ENCODE results near the gene XRCC1. TPM values are rescaled to one million over a fixed set of nuclear protein-coding genes. Genes with fewer than 3 reads are reported as not detected.

XRCC1 gene
- polyA plus RNA-seq, 1 donor from 2014 or later: 18.6 TPM

DNA sequence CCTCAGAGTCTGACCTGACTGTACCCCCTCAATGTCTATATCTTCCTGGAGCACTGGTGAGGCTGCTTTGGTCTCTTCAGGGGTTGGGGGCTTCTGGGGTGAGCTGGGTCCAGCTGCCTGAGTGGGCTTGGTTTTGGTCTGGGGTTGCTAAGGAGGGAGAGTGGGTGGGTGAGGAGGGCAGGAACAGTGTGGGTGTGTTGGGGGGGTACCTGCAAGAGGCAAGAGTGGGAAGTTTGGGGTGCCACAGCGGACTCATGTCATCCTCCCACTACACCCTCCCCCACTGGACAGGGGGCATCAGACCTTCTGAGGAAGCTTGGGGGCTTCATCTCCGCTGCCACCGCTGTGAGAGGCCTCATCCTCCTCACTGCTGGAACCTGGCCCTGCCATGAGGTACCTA is 28.7 kb downstream of the XRCC1 start:
- Histone ChIP-seq H3K36me3 (ENCODE audit: insufficient read depth, low read length) (no peaks in the 10 kb centered on the region), H2AFZ (ENCODE audit: low read depth, low read length) (no peak overlapping the region), H3K9me3 (ENCODE audit: low read length) (no peaks in the 10 kb centered on the region), H3K79me2 (replicated peaks; ENCODE audit: insufficient read depth, low read length) (no peaks in the 10 kb centered on the region), H3K4me2 (ENCODE audit: low read length) (no peak overlapping the region), H3K27me3 (ENCODE audit: insufficient read depth, low read depth, low read length) (no peaks in the 10 kb centered on the region), H3K9ac (ENCODE audit: low read length) (no peak overlapping the region), H3K4me3 (ENCODE audit: low read length) (no peak overlapping the region), H3K27ac (ENCODE audit: low read length) (no peak overlapping the region), H4K20me1 (ENCODE audit: insufficient read depth) (no peaks in the 10 kb centered on the region), H3K9me2 (ENCODE audit: insufficient read depth, low read length) (no peaks in the 10 kb centered on the region), H3F3A (ENCODE audit: insufficient read depth, low read length, poor library complexity, severe bottlenecking) (no peaks in the 10 kb centered on the region)
- TF ChIP-seq RAD21 (conservative IDR thresholded peaks at IDR 0.05) (no peak), CTCF (IDR thresholded peaks at IDR 0.05; ENCODE audit: poor library complexity, severe bottlenecking) (no peak), POLR2AphosphoS5 (IDR thresholded peaks at IDR 0.05) (no peak)

DNA sequence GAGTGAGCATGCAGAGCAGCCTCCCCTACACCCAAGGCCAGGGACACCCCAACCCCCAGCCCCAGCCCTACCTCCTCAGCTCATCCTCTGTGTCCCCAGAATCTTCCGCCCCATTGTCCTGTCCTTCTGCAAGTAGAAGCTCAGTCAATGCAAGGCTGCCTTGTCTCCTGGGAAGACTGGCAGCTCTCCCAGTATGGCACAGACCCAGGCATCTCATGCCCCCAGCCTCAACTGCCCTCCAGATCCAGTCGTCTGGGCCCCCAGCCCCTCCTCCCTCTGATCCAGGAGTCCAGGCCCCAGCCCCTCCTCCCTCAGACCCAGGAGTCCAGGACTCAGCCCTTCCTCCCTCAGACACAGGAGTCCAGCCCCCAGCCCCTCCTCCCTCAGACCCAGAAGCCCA is 29.3 kb downstream of the XRCC1 start:
- no peaks in the 10 kb centered on the region for H3K79me2 ChIP-seq (replicated peaks; ENCODE audit: insufficient read depth, low read length)
- no peak overlapping the region for H3K27ac ChIP-seq (ENCODE audit: low read length)
- no peaks in the 10 kb centered on the region for H3F3A ChIP-seq (ENCODE audit: insufficient read depth, low read length, poor library complexity, severe bottlenecking)
- no peaks in the 10 kb centered on the region for H3K27me3 ChIP-seq (ENCODE audit: insufficient read depth, low read depth, low read length)
- H3K4me3 ChIP-seq (ENCODE audit: low read length): no peak overlapping the region
- no peak overlapping the region for H2AFZ ChIP-seq (ENCODE audit: low read depth, low read length)
- H3K36me3 ChIP-seq (ENCODE audit: insufficient read depth, low read length): no peaks in the 10 kb centered on the region
- H3K4me2 ChIP-seq (ENCODE audit: low read length): no peak overlapping the region
- TF ChIP-seq TAF1 (IDR thresholded peaks at IDR 0.05; ENCODE audit: low read depth) (no peak), RAD21 (conservative IDR thresholded peaks at IDR 0.05) (no peak), EP300 (conservative IDR thresholded peaks at IDR 0.05; ENCODE audit: poor library complexity, severe bottlenecking) (no peak), EZH2 (IDR thresholded peaks at IDR 0.05; ENCODE audit: borderline replicate concordance, insufficient read depth, low read length, poor library complexity, severe bottlenecking) (no peak)
- TF ChIP-seq, protein P1, sequence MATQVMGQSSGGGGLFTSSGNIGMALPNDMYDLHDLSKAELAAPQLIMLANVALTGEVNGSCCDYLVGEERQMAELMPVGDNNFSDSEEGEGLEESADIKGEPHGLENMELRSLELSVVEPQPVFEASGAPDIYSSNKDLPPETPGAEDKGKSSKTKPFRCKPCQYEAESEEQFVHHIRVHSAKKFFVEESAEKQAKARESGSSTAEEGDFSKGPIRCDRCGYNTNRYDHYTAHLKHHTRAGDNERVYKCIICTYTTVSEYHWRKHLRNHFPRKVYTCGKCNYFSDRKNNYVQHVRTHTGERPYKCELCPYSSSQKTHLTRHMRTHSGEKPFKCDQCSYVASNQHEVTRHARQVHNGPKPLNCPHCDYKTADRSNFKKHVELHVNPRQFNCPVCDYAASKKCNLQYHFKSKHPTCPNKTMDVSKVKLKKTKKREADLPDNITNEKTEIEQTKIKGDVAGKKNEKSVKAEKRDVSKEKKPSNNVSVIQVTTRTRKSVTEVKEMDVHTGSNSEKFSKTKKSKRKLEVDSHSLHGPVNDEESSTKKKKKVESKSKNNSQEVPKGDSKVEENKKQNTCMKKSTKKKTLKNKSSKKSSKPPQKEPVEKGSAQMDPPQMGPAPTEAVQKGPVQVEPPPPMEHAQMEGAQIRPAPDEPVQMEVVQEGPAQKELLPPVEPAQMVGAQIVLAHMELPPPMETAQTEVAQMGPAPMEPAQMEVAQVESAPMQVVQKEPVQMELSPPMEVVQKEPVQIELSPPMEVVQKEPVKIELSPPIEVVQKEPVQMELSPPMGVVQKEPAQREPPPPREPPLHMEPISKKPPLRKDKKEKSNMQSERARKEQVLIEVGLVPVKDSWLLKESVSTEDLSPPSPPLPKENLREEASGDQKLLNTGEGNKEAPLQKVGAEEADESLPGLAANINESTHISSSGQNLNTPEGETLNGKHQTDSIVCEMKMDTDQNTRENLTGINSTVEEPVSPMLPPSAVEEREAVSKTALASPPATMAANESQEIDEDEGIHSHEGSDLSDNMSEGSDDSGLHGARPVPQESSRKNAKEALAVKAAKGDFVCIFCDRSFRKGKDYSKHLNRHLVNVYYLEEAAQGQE (IDR thresholded peaks at IDR 0.05; ENCODE audit: borderline replicate concordance): no peak
- no peaks in the 10 kb centered on the region for H3K9me2 ChIP-seq (ENCODE audit: insufficient read depth, low read length)
- H3K9me3 ChIP-seq (ENCODE audit: low read length): no peaks in the 10 kb centered on the region
- no peaks in the 10 kb centered on the region for H4K20me1 ChIP-seq (ENCODE audit: insufficient read depth)
- no peak overlapping the region for H3K9ac ChIP-seq (ENCODE audit: low read length)

GRCh38 chr19:43545276-43545675 is 30.1 kb downstream of the XRCC1 start:
- Histone ChIP-seq H3K27ac (ENCODE audit: low read length) (no peak overlapping the region), H3K9me2 (ENCODE audit: insufficient read depth, low read length) (no peaks in the 10 kb centered on the region), H3K27me3 (ENCODE audit: insufficient read depth, low read depth, low read length) (no peaks in the 10 kb centered on the region), H2AFZ (ENCODE audit: low read depth, low read length) (no peak overlapping the region), H3K36me3 (ENCODE audit: insufficient read depth, low read length) (no peaks in the 10 kb centered on the region), H3K4me3 (ENCODE audit: low read length) (no peak overlapping the region), H3K9me3 (ENCODE audit: low read length) (no peaks in the 10 kb centered on the region), H3F3A (ENCODE audit: insufficient read depth, low read length, poor library complexity, severe bottlenecking) (no peaks in the 10 kb centered on the region), H4K20me1 (ENCODE audit: insufficient read depth) (no peaks in the 10 kb centered on the region), H3K4me2 (ENCODE audit: low read length) (no peak overlapping the region), H3K9ac (ENCODE audit: low read length) (no peak overlapping the region), H3K79me2 (replicated peaks; ENCODE audit: insufficient read depth, low read length) (no peaks in the 10 kb centered on the region)
- TF ChIP-seq MXI1 (conservative IDR thresholded peaks at IDR 0.05; ENCODE audit: poor library complexity, severe bottlenecking) (no peak), POLR2AphosphoS5 (IDR thresholded peaks at IDR 0.05) (no peak), TAF1 (IDR thresholded peaks at IDR 0.05; ENCODE audit: low read depth) (no peak), EP300 (conservative IDR thresholded peaks at IDR 0.05; ENCODE audit: poor library complexity, severe bottlenecking) (no peak), CTCF (IDR thresholded peaks at IDR 0.05; ENCODE audit: poor library complexity, severe bottlenecking) (no peak), SMC3 (conservative IDR thresholded peaks at IDR 0.05; ENCODE audit: poor library complexity) (no peak), RAD21 (conservative IDR thresholded peaks at IDR 0.05) (no peak), EZH2 (IDR thresholded peaks at IDR 0.05; ENCODE audit: borderline replicate concordance, insufficient read depth, low read length, poor library complexity, severe bottlenecking) (no peak)
- TF ChIP-seq, protein P1 (IDR thresholded peaks at IDR 0.05; ENCODE audit: borderline replicate concordance): no peak

Measured in neural cell (in vitro differentiated cells).